ENCODE measurements around the gene SSBP3.

DNA sequence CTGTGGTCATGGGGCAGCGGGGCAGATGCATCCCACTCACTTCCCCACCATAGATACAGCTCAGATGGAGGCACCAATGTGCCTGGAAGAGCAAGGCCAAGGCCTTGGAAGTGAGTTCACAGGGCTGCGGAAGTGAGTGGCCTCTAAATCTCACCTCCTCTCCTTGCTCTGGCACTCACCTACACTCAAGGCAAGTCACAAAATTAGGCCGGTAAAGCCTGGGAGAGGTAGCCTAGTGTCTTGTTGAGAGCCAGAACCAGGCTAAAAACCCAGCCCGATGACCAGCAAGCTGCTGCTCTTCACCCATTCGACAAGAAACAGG, 57.5 kb downstream of the SSBP3 start:
- no peak for TF ChIP-seq POLR2A (IDR thresholded peaks at IDR 0.05)
- TF ChIP-seq, protein P1, sequence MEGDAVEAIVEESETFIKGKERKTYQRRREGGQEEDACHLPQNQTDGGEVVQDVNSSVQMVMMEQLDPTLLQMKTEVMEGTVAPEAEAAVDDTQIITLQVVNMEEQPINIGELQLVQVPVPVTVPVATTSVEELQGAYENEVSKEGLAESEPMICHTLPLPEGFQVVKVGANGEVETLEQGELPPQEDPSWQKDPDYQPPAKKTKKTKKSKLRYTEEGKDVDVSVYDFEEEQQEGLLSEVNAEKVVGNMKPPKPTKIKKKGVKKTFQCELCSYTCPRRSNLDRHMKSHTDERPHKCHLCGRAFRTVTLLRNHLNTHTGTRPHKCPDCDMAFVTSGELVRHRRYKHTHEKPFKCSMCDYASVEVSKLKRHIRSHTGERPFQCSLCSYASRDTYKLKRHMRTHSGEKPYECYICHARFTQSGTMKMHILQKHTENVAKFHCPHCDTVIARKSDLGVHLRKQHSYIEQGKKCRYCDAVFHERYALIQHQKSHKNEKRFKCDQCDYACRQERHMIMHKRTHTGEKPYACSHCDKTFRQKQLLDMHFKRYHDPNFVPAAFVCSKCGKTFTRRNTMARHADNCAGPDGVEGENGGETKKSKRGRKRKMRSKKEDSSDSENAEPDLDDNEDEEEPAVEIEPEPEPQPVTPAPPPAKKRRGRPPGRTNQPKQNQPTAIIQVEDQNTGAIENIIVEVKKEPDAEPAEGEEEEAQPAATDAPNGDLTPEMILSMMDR (IDR thresholded peaks at IDR 0.05) = no peak
